OCI-LY7 (cell line): Measurements from ENCODE around the gene GMDS. TPM values are rescaled to one million over a fixed set of nuclear protein-coding genes. Genes with fewer than 3 reads are reported as not detected.

Experiments
- BruUV-seq: library from RNA; stranded (reverse); fragments of 400-500 nt; replicated peaks from 2 replicates; lab custom pipeline; 2021; lab: Mats Ljungman, UMichigan
- CTCF ChIA-PET: fragments of 300-600 bp; sonication (Branson Sonifier 250); formaldehyde crosslinking; loops from one replicate; lab custom pipeline; 2022; ENCODE audit warnings: antibody characterized with exemption; ENCODE audit not compliant: unreplicated experiment; lab: Charles Lee
- POLR2A ChIA-PET: fragments of 300-600 bp; sonication (Branson Sonifier 250); formaldehyde crosslinking; loops from one replicate; lab custom pipeline; 2022; ENCODE audit warnings: antibody characterized with exemption; lab: Charles Lee
- DNase-seq: peaks from one replicate; pipeline ENCODE4 v3.0.0-alpha.2; 2015; ENCODE audit warnings: low spot score
- H2AFZ ChIP-seq: fragments of 200-600 bp; sonication (generic), shearing (Covaris generic); 2 replicates; pipeline ENCODE4 v1.6.1; 2014; ENCODE audit warnings: mild to moderate bottlenecking, antibody characterized with exemption, low read length, moderate library complexity
- H3K27ac ChIP-seq: fragments of 200-600 bp; sonication (generic); 2 replicates; pipeline ENCODE4 v1.5.1; 2014; ENCODE audit warnings: mixed run types, low read depth, mild to moderate bottlenecking, moderate library complexity, low read length, inconsistent platforms; ENCODE audit not compliant: poor library complexity, severe bottlenecking
- H3K36me3 ChIP-seq: fragments of 200-600 bp; sonication (generic); 2 replicates; pipeline ENCODE4 v1.6.1; 2014; ENCODE audit warnings: mild to moderate bottlenecking, antibody characterized with exemption, low read length, moderate library complexity, mixed read lengths; ENCODE audit not compliant: insufficient read depth
- H3K4me1 ChIP-seq: fragments of 200-600 bp; sonication (generic); 2 replicates; pipeline ENCODE4 v1.5.1; 2014; ENCODE audit warnings: mild to moderate bottlenecking, low read length; ENCODE audit not compliant: insufficient read depth, poor library complexity, severe bottlenecking
- H3K4me2 ChIP-seq: fragments of 200-600 bp; sonication (generic); 2 replicates; pipeline ENCODE4 v1.6.1; 2014; ENCODE audit warnings: mild to moderate bottlenecking, low read length
- H3K4me3 ChIP-seq: fragments of 200-600 bp; sonication (generic); 2 replicates; pipeline ENCODE4 v1.5.1; 2014; ENCODE audit warnings: mild to moderate bottlenecking, low read depth, low read length; ENCODE audit not compliant: poor library complexity, severe bottlenecking
- H3K79me2 ChIP-seq: fragments of 200-600 bp; sonication (generic); 2 replicates; pipeline ENCODE4 v1.6.1; 2016; ENCODE audit warnings: low read depth, mild to moderate bottlenecking, low read length, moderate library complexity, mixed read lengths; ENCODE audit not compliant: insufficient read depth
- H3K9me2 ChIP-seq: fragments of 200-600 bp; sonication (generic); 2 replicates; pipeline ENCODE4 v1.6.1; 2016; ENCODE audit warnings: mild to moderate bottlenecking, low read length, mixed read lengths; ENCODE audit not compliant: insufficient read depth
- H3K9me3 ChIP-seq: fragments of 200-600 bp; sonication (generic); 2 replicates; pipeline ENCODE4 v1.6.1; 2014; ENCODE audit warnings: mild to moderate bottlenecking, mixed run types, low read length, mixed read lengths
- H4K20me1 ChIP-seq: fragments of 200-600 bp; sonication (generic); 2 replicates; pipeline ENCODE4 v1.6.1; 2014; ENCODE audit warnings: mild to moderate bottlenecking, antibody characterized with exemption, low read length, moderate library complexity, mixed read lengths; ENCODE audit not compliant: insufficient read depth
- EZH2phosphoT487 ChIP-seq: fragments of 200-600 bp; sonication (generic); IDR thresholded peaks from 2 replicates; pipeline ENCODE4 v1.6.1; 2018; ENCODE audit warnings: low read depth, borderline replicate concordance, mild to moderate bottlenecking, mixed run types, antibody characterized with exemption, low read length, moderate library complexity, mixed read lengths
- intact Hi-C: fragments of 100-400 bp; cut with micrococcal nuclease; formaldehyde crosslinking; loops from one replicate; pipeline ENCODE4 v1.10.0; 2022; ENCODE audit not compliant: unreplicated experiment
- total RNA-seq, 2 experiments: library from RNA; depleted of rRNA in 1 of 2; stranded (reverse); fragments of >200 nt in 1 of 2; shearing (Covaris generic) in 1 of 2; gene quantifications; 2 replicates each; pipeline ENCODE4 v1.2.3, GENCODE V29; 2014 to 2022
- TF ChIP-seq, protein P1 (sequence below): fragments of 200-600 bp; sonication (generic); conservative IDR thresholded peaks from 2 replicates; pipeline ENCODE4 v1.5.1; 2014; ENCODE audit warnings: mild to moderate bottlenecking, antibody characterized with exemption, low read length, moderate library complexity, mixed read lengths

The GMDS gene
- total RNA-seq, 2 experiments from 2014 or later, result 9.9 to 26.8 TPM

DNA sequence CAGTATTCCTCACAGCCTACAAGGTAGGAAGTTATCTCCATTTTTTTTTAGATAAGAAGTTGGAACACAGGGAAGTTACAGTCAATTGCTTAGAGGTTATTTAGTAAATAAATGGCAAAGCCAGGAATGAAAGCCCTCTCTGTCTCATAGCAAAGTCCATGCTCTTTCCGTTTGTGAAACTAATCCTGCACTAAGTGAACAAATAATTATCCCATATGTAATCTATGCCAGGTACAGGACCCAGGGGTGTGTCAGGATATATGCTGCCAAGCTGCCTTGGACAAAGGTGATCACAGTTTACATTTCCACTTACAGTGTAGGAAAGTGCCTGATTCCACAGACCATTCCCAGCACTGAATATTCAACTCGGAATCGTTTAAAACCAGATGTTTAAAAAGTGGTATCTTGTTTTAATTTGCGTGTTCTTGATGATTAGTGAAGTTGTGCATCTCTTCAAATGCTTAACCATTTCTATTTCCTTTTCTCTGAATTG lies 13.6 kb upstream of the GMDS start:
- no peak for DNase-seq
- H4K20me1 ChIP-seq, result no peaks in the 10 kb centered on the region
- H3K4me2 ChIP-seq, result no peak overlapping the region
- BruUV-seq, result no TSS peak
- H3K9me2 ChIP-seq, result no peaks in the 10 kb centered on the region
- 0 out of 2 replicates have a peak, but pooled peaks cover 3% of the 10 kb centered on the region for H3K36me3 ChIP-seq
- no peaks in the 10 kb centered on the region for H3K79me2 ChIP-seq
- CTCF ChIA-PET, result no interaction called here
- H2AFZ ChIP-seq, result no peak overlapping the region
- H3K4me1 ChIP-seq, result no peaks in the 10 kb centered on the region
- no peaks in the 10 kb centered on the region for H3K9me3 ChIP-seq
- H3K4me3 ChIP-seq, result no peak overlapping the region
- POLR2A ChIA-PET, result no interaction called here
- intact Hi-C loops, result no loop called here
- no peak for TF ChIP-seq EZH2phosphoT487
- TF ChIP-seq, protein P1, sequence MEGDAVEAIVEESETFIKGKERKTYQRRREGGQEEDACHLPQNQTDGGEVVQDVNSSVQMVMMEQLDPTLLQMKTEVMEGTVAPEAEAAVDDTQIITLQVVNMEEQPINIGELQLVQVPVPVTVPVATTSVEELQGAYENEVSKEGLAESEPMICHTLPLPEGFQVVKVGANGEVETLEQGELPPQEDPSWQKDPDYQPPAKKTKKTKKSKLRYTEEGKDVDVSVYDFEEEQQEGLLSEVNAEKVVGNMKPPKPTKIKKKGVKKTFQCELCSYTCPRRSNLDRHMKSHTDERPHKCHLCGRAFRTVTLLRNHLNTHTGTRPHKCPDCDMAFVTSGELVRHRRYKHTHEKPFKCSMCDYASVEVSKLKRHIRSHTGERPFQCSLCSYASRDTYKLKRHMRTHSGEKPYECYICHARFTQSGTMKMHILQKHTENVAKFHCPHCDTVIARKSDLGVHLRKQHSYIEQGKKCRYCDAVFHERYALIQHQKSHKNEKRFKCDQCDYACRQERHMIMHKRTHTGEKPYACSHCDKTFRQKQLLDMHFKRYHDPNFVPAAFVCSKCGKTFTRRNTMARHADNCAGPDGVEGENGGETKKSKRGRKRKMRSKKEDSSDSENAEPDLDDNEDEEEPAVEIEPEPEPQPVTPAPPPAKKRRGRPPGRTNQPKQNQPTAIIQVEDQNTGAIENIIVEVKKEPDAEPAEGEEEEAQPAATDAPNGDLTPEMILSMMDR, result no peak
- H3K27ac ChIP-seq, result no peak overlapping the region

DNA sequence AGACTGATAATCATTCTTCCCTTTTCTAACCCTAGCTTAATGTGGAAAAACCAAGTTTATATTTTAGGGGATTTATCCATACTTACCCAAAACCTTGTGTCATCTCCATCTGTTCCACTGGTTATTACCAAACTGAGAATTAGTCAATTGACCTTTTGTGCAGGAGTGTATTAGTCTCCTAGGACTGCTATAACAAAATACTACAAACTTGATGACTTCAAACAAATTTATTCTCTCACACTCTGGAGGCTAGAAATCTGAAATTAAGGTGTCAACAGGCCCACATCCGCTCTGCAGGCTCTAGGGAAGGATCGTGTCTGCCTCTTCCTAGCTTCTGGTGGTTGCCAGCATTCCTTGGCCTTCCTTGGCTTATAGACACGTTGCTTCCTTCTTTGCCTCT lies 12.7 kb upstream of the GMDS start:
- Histone ChIP-seq H3K79me2 (no peaks in the 10 kb centered on the region), H3K4me2 (no peak overlapping the region), H2AFZ (no peak overlapping the region), H4K20me1 (no peaks in the 10 kb centered on the region), H3K4me3 (no peak overlapping the region), H3K9me2 (no peaks in the 10 kb centered on the region), H3K27ac (no peak overlapping the region), H3K36me3 (0 out of 2 replicates have a peak, but pooled peaks cover 3% of the 10 kb centered on the region), H3K9me3 (no peaks in the 10 kb centered on the region), H3K4me1 (no peaks in the 10 kb centered on the region)
- ChIA-PET CTCF (no interaction called here), POLR2A (no interaction called here)
- TF ChIP-seq EZH2phosphoT487, result no peak
- TF ChIP-seq, protein P1, result no peak
- DNase-seq, result no peak
- BruUV-seq, result no TSS peak
- intact Hi-C loops, result no loop called here

- ChIA-PET POLR2A (interaction anchor here (0.6 to 0.7 kb wide), 2 partner anchors 13 to 155 kb away, joined by 3 to 4 read pairs; no protein-coding TSS in a partner anchor), CTCF (no interaction called here)
- Histone ChIP-seq H3K9me2 (no peaks in the 10 kb centered on the region), H3K36me3 (0 out of 2 replicates have a peak, but pooled peaks cover 3% of the 10 kb centered on the region), H3K79me2 (no peaks in the 10 kb centered on the region), H3K27ac (no peak overlapping the region), H3K9me3 (no peaks in the 10 kb centered on the region), H3K4me2 (no peak overlapping the region), H3K4me3 (no peak overlapping the region), H3K4me1 (no peaks in the 10 kb centered on the region), H2AFZ (no peak overlapping the region), H4K20me1 (no peaks in the 10 kb centered on the region)
- no peak for DNase-seq
- BruUV-seq, result no TSS peak
- TF ChIP-seq, protein P1, result no peak
- no peak for TF ChIP-seq EZH2phosphoT487
- intact Hi-C loops, result no loop called here
These were observed 12.0 kb upstream of the GMDS start for GRCh38 chr6:2257363-2257762.
